Fibroblast of peridontal ligament (primary cell): Measurements from ENCODE around the gene CTDP1.

ENCODE experiments used
- DNase-seq: peaks from one replicate; pipeline ENCODE4 v3.0.0-alpha.2; 2010; ENCODE audit errors: extremely low read depth

Gene CTDP1

GRCh38 chr18:79760881-79761280 is 81.3 kb downstream of the CTDP1 start:
- DNase-seq = no peak

- DNase-seq = no peak
Measured at GRCh38 chr18:79763407-79763806, 83.8 kb downstream of the CTDP1 start.

GRCh38 chr18:79764131-79764530 is 84.5 kb downstream of the CTDP1 start:
- DNase-seq = no peak

GRCh38 chr18:79765491-79766245 is 86.1 kb downstream of the CTDP1 start:
- DNase-seq = peak; percentile 70

GRCh38 chr18:79766308-79766707 is 86.7 kb downstream of the CTDP1 start:
- DNase-seq = no peak

GRCh38 chr18:79768745-79769144 is 89.1 kb downstream of the CTDP1 start:
- DNase-seq = no peak

GRCh38 chr18:79769698-79770500 is 90.3 kb downstream of the CTDP1 start:
- no peak for DNase-seq

GRCh38 chr18:79770501-79770815 is 90.9 kb downstream of the CTDP1 start:
- DNase-seq = no peak

- DNase-seq = no peak
Measured at GRCh38 chr18:79770826-79771225, 91.2 kb downstream of the CTDP1 start.

- no peak for DNase-seq
Measured at GRCh38 chr18:79771446-79772107, 92.0 kb downstream of the CTDP1 start.

- no peak for DNase-seq
Measured at GRCh38 chr18:79772108-79772864, 92.7 kb downstream of the CTDP1 start.

- no peak for DNase-seq
Measured at GRCh38 chr18:79772865-79773696, 93.5 kb downstream of the CTDP1 start.

GRCh38 chr18:79774111-79774510 is 94.5 kb downstream of the CTDP1 start:
- no peak for DNase-seq

- DNase-seq = no peak
Measured at GRCh38 chr18:79775441-79776221, 96.0 kb downstream of the CTDP1 start.

GRCh38 chr18:79776674-79777073 is 97.1 kb downstream of the CTDP1 start:
- no peak for DNase-seq

GRCh38 chr18:79778291-79778791 is 98.7 kb downstream of the CTDP1 start:
- no peak for DNase-seq

- no peak for DNase-seq
Measured at GRCh38 chr18:79779021-79779699, 99.6 kb downstream of the CTDP1 start.

- DNase-seq = no peak
Measured at GRCh38 chr18:79779700-79780190, 100.1 kb downstream of the CTDP1 start.

- DNase-seq = no peak
Measured at GRCh38 chr18:79780547-79780946, 100.9 kb downstream of the CTDP1 start.
